ENCODE results near the gene TMEM200A. TPM values are rescaled to one million over a fixed set of nuclear protein-coding genes. Genes with fewer than 3 reads are reported as not detected.
A peak's percentile ranks its signal among the peaks of the same experiment; 100 is the strongest.

The TMEM200A gene
- total RNA-seq, 1 experiment from 2014 or later = 0.40 TPM

DNA sequence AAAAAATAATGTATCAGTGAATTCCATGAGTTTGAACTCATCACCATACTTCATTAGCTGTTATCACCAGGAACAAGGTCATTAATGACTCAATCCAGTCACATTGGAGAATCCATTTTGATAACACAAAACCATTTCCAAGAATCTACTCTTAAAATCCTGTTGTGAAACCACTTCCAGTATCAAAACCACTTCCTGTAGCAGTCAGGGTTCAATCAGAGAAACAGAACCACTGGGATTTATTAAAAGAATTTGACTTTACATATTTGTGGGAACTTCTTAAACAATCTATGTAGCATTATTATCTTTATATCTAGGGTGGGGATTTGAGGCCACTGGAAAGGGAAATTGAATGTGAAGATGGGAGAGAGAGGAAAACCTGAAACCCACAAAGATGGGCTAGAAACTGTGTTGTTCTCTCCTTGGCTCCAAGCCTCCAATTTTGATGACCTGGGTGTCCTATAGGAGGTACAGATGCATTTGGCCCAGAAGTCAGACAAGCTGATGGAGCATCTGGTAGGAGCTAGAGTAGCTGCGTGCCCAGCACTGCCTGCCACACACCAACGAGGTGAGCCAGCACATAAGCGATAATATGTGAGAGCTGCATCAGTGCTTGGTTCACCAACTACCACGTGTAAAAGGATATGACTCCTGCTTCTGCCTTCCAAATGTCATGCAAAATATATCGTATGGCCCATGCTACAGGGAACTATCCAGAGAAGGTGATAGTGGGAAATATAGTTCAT is 117.0 kb downstream of the TMEM200A start:
- ChIA-PET CTCF (no interaction called here), POLR2A (ENCODE audit: unreplicated experiment) (no interaction called here)
- no TSS peak for BruUV-seq (replicated peaks)
- DNase-seq (peak; percentile 39), ATAC-seq (no peak)
- no peak overlapping the region for H3K4me3 ChIP-seq (ENCODE audit: low read length)
- H3F3A ChIP-seq (ENCODE audit: low read length, unreplicated experiment) = no peaks in the 10 kb centered on the region
- H4K20me1 ChIP-seq (ENCODE audit: low read length) = no peaks in the 10 kb centered on the region
- H3K4me2 ChIP-seq (ENCODE audit: low read length) = no peak overlapping the region
- intact Hi-C loops (cut with micrococcal nuclease) = no loop called here
- no peak overlapping the region for H3K9ac ChIP-seq (ENCODE audit: low read length)
- H3K36me3 ChIP-seq (ENCODE audit: low read depth, low read length) = no peaks in the 10 kb centered on the region
- H3K79me2 ChIP-seq (ENCODE audit: low read length) = no peaks in the 10 kb centered on the region
- H3K4me1 ChIP-seq (ENCODE audit: insufficient read depth, low read length) = peaks cover 10% of the 10 kb centered on the region; the same call in 1 of the 2 replicates
- no peak for TF ChIP-seq EZH2 (IDR thresholded peaks at IDR 0.05; ENCODE audit: low read length, unreplicated experiment)
- no peak overlapping the region for H2AFZ ChIP-seq (ENCODE audit: low read length)
- no peaks in the 10 kb centered on the region for H3K9me2 ChIP-seq (replicated peaks; ENCODE audit: low read length)
- no peaks in the 10 kb centered on the region for H3K27me3 ChIP-seq (ENCODE audit: low read length)
- no peaks in the 10 kb centered on the region for H3K9me3 ChIP-seq (ENCODE audit: low read length)
- no peak overlapping the region for H3K27ac ChIP-seq (ENCODE audit: low read length)

DNA sequence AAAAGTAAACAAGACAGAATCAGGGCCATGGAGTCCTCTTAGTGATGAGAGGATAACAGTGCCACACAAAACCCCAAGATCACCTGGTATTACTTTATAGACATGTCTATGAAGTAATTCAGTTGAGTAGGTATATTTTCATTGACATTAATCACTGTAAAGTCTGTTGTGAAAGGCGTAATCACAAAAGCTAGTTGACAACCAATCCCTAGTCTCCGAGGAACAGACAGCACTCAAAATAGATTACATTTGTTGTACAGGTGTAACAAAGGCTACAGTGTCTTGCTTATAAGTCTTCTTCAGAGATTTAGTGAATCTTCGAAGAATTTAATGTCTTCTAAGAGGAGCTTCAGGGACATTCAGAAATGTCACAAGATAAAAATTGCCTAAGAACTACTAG is 120.1 kb downstream of the TMEM200A start:
- DNase-seq = no peak
- ChIA-PET POLR2A (ENCODE audit: unreplicated experiment) (no interaction called here), CTCF (no interaction called here)
- Histone ChIP-seq H3K4me1 (ENCODE audit: insufficient read depth, low read length) (peaks cover 10% of the 10 kb centered on the region; the same call in 1 of the 2 replicates), H3K27ac (ENCODE audit: low read length) (no peak overlapping the region), H4K20me1 (ENCODE audit: low read length) (no peaks in the 10 kb centered on the region), H3K9me3 (ENCODE audit: low read length) (no peaks in the 10 kb centered on the region), H3K4me3 (ENCODE audit: low read length) (no peak overlapping the region), H3K9ac (ENCODE audit: low read length) (no peak overlapping the region), H3K4me2 (ENCODE audit: low read length) (no peak overlapping the region), H3K79me2 (ENCODE audit: low read length) (no peaks in the 10 kb centered on the region), H3K9me2 (replicated peaks; ENCODE audit: low read length) (no peaks in the 10 kb centered on the region), H3K36me3 (ENCODE audit: low read depth, low read length) (no peaks in the 10 kb centered on the region), H3K27me3 (ENCODE audit: low read length) (no peaks in the 10 kb centered on the region), H3F3A (ENCODE audit: low read length, unreplicated experiment) (no peaks in the 10 kb centered on the region), H2AFZ (ENCODE audit: low read length) (no peak overlapping the region)
- BruUV-seq (replicated peaks) = no TSS peak
- intact Hi-C loops (cut with micrococcal nuclease) = no loop called here
- no peak for ATAC-seq
- TF ChIP-seq EZH2 (IDR thresholded peaks at IDR 0.05; ENCODE audit: low read length, unreplicated experiment) = no peak
- TF ChIP-seq, protein P1, sequence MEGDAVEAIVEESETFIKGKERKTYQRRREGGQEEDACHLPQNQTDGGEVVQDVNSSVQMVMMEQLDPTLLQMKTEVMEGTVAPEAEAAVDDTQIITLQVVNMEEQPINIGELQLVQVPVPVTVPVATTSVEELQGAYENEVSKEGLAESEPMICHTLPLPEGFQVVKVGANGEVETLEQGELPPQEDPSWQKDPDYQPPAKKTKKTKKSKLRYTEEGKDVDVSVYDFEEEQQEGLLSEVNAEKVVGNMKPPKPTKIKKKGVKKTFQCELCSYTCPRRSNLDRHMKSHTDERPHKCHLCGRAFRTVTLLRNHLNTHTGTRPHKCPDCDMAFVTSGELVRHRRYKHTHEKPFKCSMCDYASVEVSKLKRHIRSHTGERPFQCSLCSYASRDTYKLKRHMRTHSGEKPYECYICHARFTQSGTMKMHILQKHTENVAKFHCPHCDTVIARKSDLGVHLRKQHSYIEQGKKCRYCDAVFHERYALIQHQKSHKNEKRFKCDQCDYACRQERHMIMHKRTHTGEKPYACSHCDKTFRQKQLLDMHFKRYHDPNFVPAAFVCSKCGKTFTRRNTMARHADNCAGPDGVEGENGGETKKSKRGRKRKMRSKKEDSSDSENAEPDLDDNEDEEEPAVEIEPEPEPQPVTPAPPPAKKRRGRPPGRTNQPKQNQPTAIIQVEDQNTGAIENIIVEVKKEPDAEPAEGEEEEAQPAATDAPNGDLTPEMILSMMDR (conservative IDR thresholded peaks at IDR 0.05; ENCODE audit: low read depth, low read length) = no peak
- TF ChIP-seq EZH2phosphoT487 (IDR thresholded peaks at IDR 0.05; ENCODE audit: borderline replicate concordance, low read length) = no peak

DNA sequence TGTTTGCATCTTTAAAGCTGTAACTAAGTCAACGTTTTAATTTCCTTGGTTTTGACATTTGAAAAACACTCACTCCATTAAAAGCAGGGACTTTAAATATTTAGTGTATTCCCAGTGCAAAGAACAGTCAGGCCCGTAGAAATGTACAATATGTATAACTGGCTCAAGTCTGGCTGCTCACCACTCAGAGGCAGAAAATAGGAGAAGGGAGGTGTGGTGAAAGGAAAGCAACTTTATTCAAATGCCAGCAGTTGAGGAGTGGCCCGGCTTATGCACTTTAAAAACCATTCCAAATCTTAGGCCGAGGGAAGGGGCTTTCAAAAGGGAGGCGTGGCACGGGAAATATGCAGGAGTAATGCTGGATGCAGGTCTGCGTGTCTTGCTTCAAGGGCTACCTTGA is 120.6 kb downstream of the TMEM200A start:
- Histone ChIP-seq H3K9me3 (ENCODE audit: low read length) (no peaks in the 10 kb centered on the region), H3K27me3 (ENCODE audit: low read length) (no peaks in the 10 kb centered on the region), H3K27ac (ENCODE audit: low read length) (no peak overlapping the region), H3K79me2 (ENCODE audit: low read length) (no peaks in the 10 kb centered on the region), H3K9ac (ENCODE audit: low read length) (no peak overlapping the region), H3F3A (ENCODE audit: low read length, unreplicated experiment) (no peaks in the 10 kb centered on the region), H3K4me3 (ENCODE audit: low read length) (no peak overlapping the region), H3K9me2 (replicated peaks; ENCODE audit: low read length) (no peaks in the 10 kb centered on the region), H3K4me1 (ENCODE audit: insufficient read depth, low read length) (peaks cover 10% of the 10 kb centered on the region; the same call in 1 of the 2 replicates), H3K36me3 (ENCODE audit: low read depth, low read length) (no peaks in the 10 kb centered on the region), H3K4me2 (ENCODE audit: low read length) (no peak overlapping the region), H2AFZ (ENCODE audit: low read length) (no peak overlapping the region), H4K20me1 (ENCODE audit: low read length) (no peaks in the 10 kb centered on the region)
- no TSS peak for BruUV-seq (replicated peaks)
- POLR2A ChIA-PET (ENCODE audit: unreplicated experiment) = no interaction called here
- TF ChIP-seq EZH2 (IDR thresholded peaks at IDR 0.05; ENCODE audit: low read length, unreplicated experiment) = no peak
- TF ChIP-seq EZH2phosphoT487 (IDR thresholded peaks at IDR 0.05; ENCODE audit: borderline replicate concordance, low read length) = no peak
- TF ChIP-seq, protein P1 (conservative IDR thresholded peaks at IDR 0.05; ENCODE audit: low read depth, low read length) = no peak
- ATAC-seq (no peak), DNase-seq (no peak)
- CTCF ChIA-PET = no interaction called here
- intact Hi-C loops (cut with micrococcal nuclease) = no loop called here
